Activated CD4-positive, alpha-beta T cell treated with anti-CD3 and anti-CD28 coated beads, Interleukin-2, amount 10 ng/mL, durations not matched to agents 7 days and 5 days (primary cell): ENCODE measurements around the gene RAB9A. TPM values are rescaled to one million over a fixed set of nuclear protein-coding genes. Genes with fewer than 3 reads are reported as not detected.

Experiments
- total RNA-seq, 2 experiments: library from RNA; stranded (reverse); gene quantifications; one replicate each; pipeline ENCODE4 v1.2.3, GENCODE V29; 2021

The RAB9A gene
- total RNA-seq, 2 experiments from 2014 or later, result 9.1 to 10.9 TPM

Other genes with a start within 250 kb of the RAB9A start
- 1 to 10 TPM; 1.7 to 2.0 TPM for gene EGFL6, start 119.5 kb upstream of the RAB9A start, total RNA-seq
- 1 to 10 TPM; 6.9 to 8.3 TPM for gene TCEANC, start 36.0 kb upstream of the RAB9A start, total RNA-seq
- gene TRAPPC2, start 45.5 kb downstream of the RAB9A start, total RNA-seq, result 10 to 100 TPM; 20.2 to 22.2 TPM
- 10 to 100 TPM; 32.5 to 35.0 TPM for gene OFD1, start 45.6 kb downstream of the RAB9A start, total RNA-seq
- not detected for gene GPM6B, start 128.0 kb downstream of the RAB9A start, total RNA-seq